H1 (cell line): ENCODE data around the gene CCDC192. TPM values are rescaled to one million over a fixed set of nuclear protein-coding genes. Genes with fewer than 3 reads are reported as not detected.

Experiments
- CTCF ChIA-PET: fragments of 300-600 bp; sonication (Branson Sonifier 250); formaldehyde crosslinking; loops from one replicate; lab custom pipeline; 2021; ENCODE audit not compliant: partially characterized antibody; lab: Charles Lee
- POLR2A ChIA-PET: fragments of 300-600 bp; sonication (Branson Sonifier 250); formaldehyde crosslinking; loops from one replicate; lab custom pipeline; 2021; ENCODE audit warnings: inconsistent platforms; ENCODE audit not compliant: partially characterized antibody; lab: Charles Lee
- DNase-seq, 2 experiments: peaks; one replicate each; pipeline versions ENCODE4 v3.0.0 to v3.0.0-alpha.2; 2010 to 2022; ENCODE audit warnings: low spot score in 2 of 2, low read depth in 1 of 2, mixed read lengths in 1 of 2
- FAIRE-seq: peaks from 2 replicates; lab custom pipeline; 2011; peaks lifted over from hg19 to GRCh38; lab: Jason Lieb, UNC
- H2AFZ ChIP-seq: 2 replicates; pipeline ENCODE4 v1.8.1; 2012; ENCODE audit warnings: low read length, inconsistent platforms
- H2AK5ac ChIP-seq: 2 replicates; pipeline ENCODE4 v1.6.1; 2013; ENCODE audit warnings: low read depth, low read length
- H2BK120ac ChIP-seq: replicated peaks from 2 replicates; pipeline ENCODE3; 2013; ENCODE audit warnings: low read depth, low read length, inconsistent platforms
- H2BK12ac ChIP-seq: 2 replicates; pipeline ENCODE4 v1.6.1; 2013; ENCODE audit warnings: low read depth, low read length
- H2BK15ac ChIP-seq: 2 replicates; pipeline ENCODE4 v1.6.1; 2013; ENCODE audit warnings: low read length
- H2BK20ac ChIP-seq: 2 replicates; pipeline ENCODE4 v1.6.1; 2013; ENCODE audit warnings: low read length
- H2BK5ac ChIP-seq: 2 replicates; pipeline ENCODE4 v1.6.1; 2013; ENCODE audit warnings: low read depth, low read length
- H3K14ac ChIP-seq: 2 replicates; pipeline ENCODE4 v1.6.1; 2013; ENCODE audit warnings: inconsistent platforms; ENCODE audit not compliant: insufficient read length
- H3K18ac ChIP-seq: 2 replicates; pipeline ENCODE4 v1.6.1; 2013; ENCODE audit warnings: low read length; ENCODE audit errors: extremely low read depth
- H3K23ac ChIP-seq: 2 replicates; pipeline ENCODE4 v1.6.1; 2013; ENCODE audit warnings: inconsistent platforms; ENCODE audit not compliant: insufficient read length
- H3K23me2 ChIP-seq: 2 replicates; pipeline ENCODE4 v1.6.1; 2013; ENCODE audit warnings: low read depth, low read length
- H3K27ac ChIP-seq: 2 replicates; pipeline ENCODE4 v1.6.1; 2011; ENCODE audit warnings: low read depth, low read length, inconsistent platforms
- H3K27me3 ChIP-seq, 4 experiments: replicated peaks in 1 of 4; 1 replicate in 1 of 4; 2 replicates in 3 of 4; pipeline versions ENCODE4 v1.6.1 to v1.8.1; 2011 to 2013; ENCODE audit warnings: low read length in 3 of 4, mild to moderate bottlenecking in 3 of 4, inconsistent platforms in 2 of 4, mixed read lengths in 2 of 4, moderate library complexity in 1 of 4; ENCODE audit not compliant: control insufficient read depth in 3 of 4, insufficient read depth in 3 of 4; ENCODE audit errors: extremely low read depth in 1 of 4
- H3K36me3 ChIP-seq, 4 experiments: 2 replicates each; pipeline versions ENCODE4 v1.6.1 to v1.8.1; 2011 to 2013; ENCODE audit warnings: mild to moderate bottlenecking in 4 of 4, low read length in 3 of 4, moderate library complexity in 2 of 4, control low read depth in 1 of 4, inconsistent platforms in 1 of 4; ENCODE audit not compliant: insufficient read depth in 4 of 4, control insufficient read depth in 2 of 4
- H3K4ac ChIP-seq: replicated peaks from 2 replicates; pipeline ENCODE3; 2013; ENCODE audit warnings: low read length, low read depth, mixed read lengths, inconsistent platforms; ENCODE audit not compliant: insufficient read length
- H3K4me1 ChIP-seq, 4 experiments: replicated peaks in 1 of 4; 1 replicate in 1 of 4; 2 replicates in 3 of 4; pipeline versions ENCODE4 v1.6.1 to v1.8.1; 2011 to 2013; ENCODE audit warnings: low read length in 3 of 4, inconsistent platforms in 2 of 4, mixed read lengths in 1 of 4; ENCODE audit not compliant: insufficient read depth in 4 of 4, control insufficient read depth in 3 of 4
- H3K4me2 ChIP-seq, 2 experiments: 2 replicates each; pipeline versions ENCODE4 v1.6.1 to v1.8.1; 2011 to 2013; ENCODE audit warnings: low read depth in 2 of 2, low read length in 2 of 2, control low read depth in 1 of 2, inconsistent platforms in 1 of 2, mild to moderate bottlenecking in 1 of 2; ENCODE audit not compliant: insufficient read depth in 1 of 2
- H3K4me3 ChIP-seq, 4 experiments: fragments of 200-600, 300-600 bp in 1 of 4; sonication (generic), shearing (Covaris generic), sonication (Bioruptor Twin) in 1 of 4; 2 replicates each; pipeline versions ENCODE4 v1.5.1 to v1.8.1; 2011 to 2016; ENCODE audit warnings: low read length in 4 of 4, low read depth in 3 of 4, control low read depth in 2 of 4, inconsistent platforms in 2 of 4, mild to moderate bottlenecking in 2 of 4, mixed read lengths in 1 of 4, moderate library complexity in 1 of 4; ENCODE audit not compliant: insufficient read depth in 2 of 4; ENCODE audit errors: extremely low read depth in 1 of 4
- H3K56ac ChIP-seq: replicated peaks from 2 replicates; pipeline ENCODE3; 2013; ENCODE audit warnings: low read depth, mild to moderate bottlenecking, mixed read lengths, low read length, inconsistent platforms; ENCODE audit not compliant: insufficient read length
- H3K79me1 ChIP-seq: 2 replicates; pipeline ENCODE4 v1.6.1; 2013; ENCODE audit warnings: low read depth, low read length, control low read depth
- H3K79me2 ChIP-seq, 2 experiments: 2 replicates each; pipeline versions ENCODE4 v1.6.1 to v1.8.1; 2012 to 2013; ENCODE audit warnings: low read length in 2 of 2, mild to moderate bottlenecking in 2 of 2, inconsistent platforms in 1 of 2; ENCODE audit not compliant: insufficient read depth in 2 of 2, control insufficient read depth in 1 of 2
- H3K9ac ChIP-seq, 4 experiments: replicated peaks in 1 of 4; 1 replicate in 1 of 4; 2 replicates in 3 of 4; pipeline versions ENCODE4 v1.6.1 to v1.8.1; 2011 to 2013; ENCODE audit warnings: low read depth in 3 of 4, low read length in 3 of 4, control low read depth in 2 of 4, mild to moderate bottlenecking in 2 of 4, moderate library complexity in 2 of 4, inconsistent platforms in 1 of 4; ENCODE audit errors: extremely low read depth in 1 of 4
- H3K9me3 ChIP-seq, 2 experiments: 2 replicates each; pipeline versions ENCODE4 v1.6.1 to v1.8.1; 2012 to 2013; ENCODE audit warnings: mild to moderate bottlenecking in 2 of 2, moderate library complexity in 2 of 2, control low read depth in 1 of 2, inconsistent platforms in 1 of 2, low read depth in 1 of 2, low read length in 1 of 2, mixed read lengths in 1 of 2; ENCODE audit not compliant: insufficient read depth in 2 of 2
- H4K20me1 ChIP-seq, 2 experiments: replicated peaks in 1 of 2; 2 replicates each; pipeline versions ENCODE3 to v1.8.1; 2011 to 2013; ENCODE audit warnings: inconsistent platforms in 2 of 2, low read length in 2 of 2, mild to moderate bottlenecking in 1 of 2; ENCODE audit not compliant: insufficient read depth in 2 of 2, control insufficient read depth in 1 of 2
- H4K5ac ChIP-seq: 2 replicates; pipeline ENCODE4 v1.6.1; 2013; ENCODE audit warnings: low read length, low read depth, mixed read lengths, inconsistent platforms; ENCODE audit not compliant: insufficient read length
- H4K8ac ChIP-seq: 2 replicates; pipeline ENCODE4 v1.8.0; 2013; ENCODE audit warnings: mild to moderate bottlenecking, moderate library complexity, low read length, inconsistent platforms; ENCODE audit not compliant: insufficient read depth; ENCODE audit errors: extremely low read depth
- H4K91ac ChIP-seq: replicated peaks from 2 replicates; pipeline ENCODE3; 2013; ENCODE audit warnings: low read length, mixed read lengths, inconsistent platforms; ENCODE audit not compliant: insufficient read length
- GABPA ChIP-seq: IDR thresholded peaks from 2 replicates; pipeline ENCODE4 v1.6.1; 2011; ENCODE audit warnings: mild to moderate bottlenecking, low read length, moderate library complexity, borderline replicate concordance; ENCODE audit not compliant: insufficient read depth
- WGBS, 2 experiments: shearing (Covaris generic) in 1 of 2; methylation state at CpG; one replicate each; pipeline versions ENCODE4 v1.1.6 to v1.1.7; 2013 to 2015; ENCODE audit warnings: low lambda C conversion rate in 2 of 2, mixed read lengths in 2 of 2, inconsistent platforms in 1 of 2, low coverage in 1 of 2, missing lambda C conversion rate in 1 of 2; ENCODE audit not compliant: insufficient replicate concordance in 2 of 2, insufficient coverage in 1 of 2, insufficient read length in 1 of 2; ENCODE audit errors: extremely low coverage in 1 of 2, missing lambda C conversion rate in 1 of 2; 5-methylcytosine and 5-hydroxymethylcytosine counted together
- polyA plus RNA-seq, 7 experiments: library from polyadenylated mRNA; depleted of rRNA in 3 of 7; stranded (reverse) in 5 of 7; unstranded in 2 of 7; fragments of >200 nt in 5 of 7; fragments of 200-250 nt in 2 of 7; gene quantifications; 1 replicate in 5 of 7; 2 replicates in 1 of 7; 4 replicates in 1 of 7; pipeline versions ENCODE4 v1.2.1 to v1.2.3, GENCODE V29; 2011 to 2013; ENCODE audit warnings: missing spikeins in 2 of 7, mixed read lengths in 2 of 7
- total RNA-seq: library from RNA; stranded (reverse); fragmentation: NEBNext Ultra II Directional; extraction: Animal tissue kit (Norgen Biotek cat#: 25700); gene quantifications from 2 replicates; pipeline ENCODE4 v1.2.1, GENCODE V29; 2021

The CCDC192 gene
- total and polyA plus RNA-seq, 2 of the 8 experiments (the other 6 are each of a cell fraction or from before 2014, with no cell fraction given), result 0.61 TPM; not detected in 1

DNA sequence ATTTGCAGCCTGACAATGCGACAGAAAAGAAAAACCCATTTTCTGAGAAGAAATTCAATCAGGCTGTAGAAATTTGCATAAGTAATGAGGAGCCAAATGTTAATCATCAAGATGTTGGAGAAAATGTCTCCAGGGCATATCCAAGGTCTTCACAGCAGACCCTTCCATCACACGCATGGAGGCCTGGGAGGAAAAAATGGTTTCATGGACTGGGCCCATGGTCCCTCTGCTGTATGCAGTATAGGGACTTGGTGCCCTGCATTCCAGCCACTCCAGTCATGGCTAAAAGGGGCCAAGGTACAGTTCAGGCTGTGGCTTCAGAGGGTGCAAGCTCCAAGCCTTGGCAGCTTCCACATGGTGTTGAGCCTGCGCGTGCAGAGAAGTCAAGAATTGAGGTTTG, 73.3 kb downstream of the CCDC192 start:
- no peak overlapping the region for H3K56ac ChIP-seq
- no peak overlapping the region for H2BK15ac ChIP-seq
- no peaks in the 10 kb centered on the region for H3K79me1 ChIP-seq
- no peak for DNase-seq
- no peaks in the 10 kb centered on the region for H4K20me1 ChIP-seq
- FAIRE-seq, result no peak
- H4K91ac ChIP-seq, result no peak overlapping the region
- H3K4ac ChIP-seq, result no peak overlapping the region
- H2AK5ac ChIP-seq, result no peak overlapping the region
- H2BK20ac ChIP-seq, result no peak overlapping the region
- H4K8ac ChIP-seq, result no peak overlapping the region
- H3K23ac ChIP-seq, result no peak overlapping the region
- H3K4me2 ChIP-seq, result no peak overlapping the region
- no peaks in the 10 kb centered on the region for H3K4me1 ChIP-seq
- no peaks in the 10 kb centered on the region for H3K27me3 ChIP-seq
- H3K14ac ChIP-seq, result no peak overlapping the region
- H4K5ac ChIP-seq, result no peak overlapping the region
- peaks cover 0 to 3% of the 10 kb centered on the region in 2 experiments; a peak in 1 of 4 replicates for H3K9me3 ChIP-seq
- H2BK5ac ChIP-seq, result no peak overlapping the region
- H2BK120ac ChIP-seq, result no peak overlapping the region
- TF ChIP-seq GABPA, result no peak
- no peaks in the 10 kb centered on the region for H3K23me2 ChIP-seq
- H3K9ac ChIP-seq, result no peak overlapping the region
- no peak overlapping the region for H2BK12ac ChIP-seq
- no peaks in the 10 kb centered on the region for H3K79me2 ChIP-seq
- ChIA-PET POLR2A (no interaction called here), CTCF (no interaction called here)
- no peak overlapping the region for H2AFZ ChIP-seq
- no peak overlapping the region for H3K27ac ChIP-seq
- 92% methylated on average over 4 of the region's 4 CpGs; no CpG with 5 or more reads in 1 of the 2 experiments for WGBS, 2 experiments
- H3K36me3 ChIP-seq, result no peaks in the 10 kb centered on the region
- H3K4me3 ChIP-seq, result no peak overlapping the region
- no peak overlapping the region for H3K18ac ChIP-seq
